SK-N-SH (cell line): ENCODE results near the gene DDX31. TPM values are rescaled to one million over a fixed set of nuclear protein-coding genes. Genes with fewer than 3 reads are reported as not detected.

Experiments used
- CTCF ChIA-PET: fragments of 300-600, 350-600 bp; formaldehyde crosslinking; extraction: SDS; loops from one replicate; lab custom pipeline; 2021; lab: Yijun Ruan, JAX
- POLR2A ChIA-PET: fragments of 350-600 bp; sonication (Branson Sonifier 250); formaldehyde crosslinking; extraction: SDS; loops from one replicate; lab custom pipeline; 2020; ENCODE audit warnings: antibody characterized with exemption, inconsistent platforms; lab: Yijun Ruan, JAX
- DNase-seq: peaks from one replicate; pipeline ENCODE4 v3.0.0; 2012
- H2AFZ ChIP-seq: fragments of 200-600 bp; sonication (generic); 2 replicates; pipeline ENCODE4 v1.8.1; 2016; ENCODE audit warnings: antibody characterized with exemption, mild to moderate bottlenecking, low read depth
- H3F3A ChIP-seq: fragments of 200-600 bp; sonication (generic); replicated peaks from 2 replicates; pipeline ENCODE3; 2016; ENCODE audit warnings: antibody characterized with exemption, mild to moderate bottlenecking; ENCODE audit not compliant: insufficient read depth
- H3K27ac ChIP-seq, 2 experiments: fragments of 200-500 bp in 1 of 2; fragments of 200-600 bp in 1 of 2; sonication (Bioruptor generic) in 1 of 2; sonication (generic), shearing (Covaris generic) in 1 of 2; 2 replicates each; pipeline versions ENCODE4 v1.5.1 to v1.6.1; 2014 to 2016; ENCODE audit warnings: low read depth in 2 of 2, inconsistent platforms in 1 of 2, low read length in 1 of 2, mild to moderate bottlenecking in 1 of 2, mixed read lengths in 1 of 2
- H3K27me3 ChIP-seq: fragments of 200-600 bp; sonication (generic), shearing (Covaris generic); 2 replicates; pipeline ENCODE4 v1.6.1; 2016; ENCODE audit warnings: mixed run types; ENCODE audit not compliant: insufficient read depth
- H3K36me3 ChIP-seq, 2 experiments: fragments of 200-500 bp in 1 of 2; fragments of 200-600 bp in 1 of 2; sonication (Bioruptor generic) in 1 of 2; sonication (generic) in 1 of 2; replicated peaks in 1 of 2; 2 replicates each; pipeline versions ENCODE3 to v1.5.1; 2014 to 2016; ENCODE audit warnings: low read length in 1 of 2, mild to moderate bottlenecking in 1 of 2; ENCODE audit not compliant: insufficient read depth in 2 of 2, control insufficient read depth in 1 of 2
- H3K4me1 ChIP-seq, 2 experiments: fragments of 200-500 bp in 1 of 2; fragments of 200-600 bp in 1 of 2; sonication (Bioruptor generic) in 1 of 2; sonication (generic), shearing (Covaris generic) in 1 of 2; 2 replicates each; pipeline versions ENCODE4 v1.5.1 to v1.6.1; 2014 to 2016; ENCODE audit warnings: low read depth in 1 of 2, low read length in 1 of 2, mixed run types in 1 of 2; ENCODE audit not compliant: insufficient read depth in 2 of 2, control insufficient read depth in 1 of 2
- H3K4me2 ChIP-seq: fragments of 200-600 bp; sonication (generic), shearing (Covaris generic); 2 replicates; pipeline ENCODE4 v1.6.1; 2017; ENCODE audit warnings: mixed run types
- H3K4me3 ChIP-seq, 2 experiments: fragments of 200-500 bp in 1 of 2; fragments of 200-600 bp in 1 of 2; sonication (Bioruptor generic) in 1 of 2; sonication (generic), shearing (Covaris generic) in 1 of 2; 2 replicates each; pipeline versions ENCODE4 v1.5.1 to v1.8.1; 2014 to 2016; ENCODE audit warnings: low read depth in 2 of 2, inconsistent platforms in 1 of 2, low read length in 1 of 2, mild to moderate bottlenecking in 1 of 2, mixed read lengths in 1 of 2, moderate library complexity in 1 of 2
- H3K79me2 ChIP-seq: fragments of 200-600 bp; sonication (generic); 2 replicates; pipeline ENCODE4 v1.8.1; 2017; ENCODE audit warnings: mild to moderate bottlenecking; ENCODE audit not compliant: insufficient read depth
- H3K9ac ChIP-seq: fragments of 200-600 bp; sonication (generic); 2 replicates; pipeline ENCODE4 v1.6.1; 2017; ENCODE audit warnings: mixed run types
- H3K9me2 ChIP-seq: fragments of 200-600 bp; sonication (generic); 2 replicates; pipeline ENCODE4 v1.6.1; 2017; ENCODE audit warnings: mixed run types
- H3K9me3 ChIP-seq: fragments of 200-600 bp; sonication (generic); 2 replicates; pipeline ENCODE4 v1.6.1; 2017; ENCODE audit warnings: mixed run types, mild to moderate bottlenecking, moderate library complexity
- H4K20me1 ChIP-seq: fragments of 200-600 bp; sonication (generic); 2 replicates; pipeline ENCODE4 v1.6.1; 2017; ENCODE audit warnings: mild to moderate bottlenecking, mixed run types; ENCODE audit not compliant: insufficient read depth
- CHD2 ChIP-seq: fragments of 150-350 bp; IDR thresholded peaks from 2 replicates; pipeline ENCODE4 v1.6.1; 2018; ENCODE audit warnings: low read length; ENCODE audit not compliant: partially characterized antibody
- CTCF ChIP-seq: fragments of 200-600 bp; sonication (generic); IDR thresholded peaks from 2 replicates; pipeline ENCODE4 v1.6.1; 2017; ENCODE audit warnings: antibody characterized with exemption, mild to moderate bottlenecking, moderate library complexity
- EP300 ChIP-seq, 2 experiments: IDR thresholded peaks; 2 replicates each; pipeline versions ENCODE4 v1.4.0 to v1.6.1; 2012; ENCODE audit warnings: borderline replicate concordance in 1 of 2, low read depth in 1 of 2, low read length in 1 of 2
- EZH2phosphoT487 ChIP-seq: fragments of 200-600 bp; sonication (generic); IDR thresholded peaks from 2 replicates; pipeline ENCODE4 v1.6.1; 2017; ENCODE audit warnings: low read depth, mixed run types, mild to moderate bottlenecking, antibody characterized with exemption, moderate library complexity, borderline replicate concordance
- GABPA ChIP-seq: IDR thresholded peaks from 2 replicates; pipeline ENCODE4 v1.4.0; 2012; ENCODE audit warnings: low read depth, mild to moderate bottlenecking
- JUND ChIP-seq: IDR thresholded peaks from 2 replicates; pipeline ENCODE4 v1.4.0; 2012
- MXI1 ChIP-seq: IDR thresholded peaks from 2 replicates; pipeline ENCODE4 v1.6.1; 2012; ENCODE audit warnings: mild to moderate bottlenecking, low read depth, low read length, improper control_type of control experiment
- PBX3 ChIP-seq: IDR thresholded peaks from 2 replicates; pipeline ENCODE4; 2012
- POLR2AphosphoS5 ChIP-seq: IDR thresholded peaks from 2 replicates; pipeline ENCODE4 v1.6.1; 2012; ENCODE audit warnings: low read depth, low read length
- RAD21 ChIP-seq: IDR thresholded peaks from 2 replicates; pipeline ENCODE4 v1.6.1; 2012; ENCODE audit warnings: mild to moderate bottlenecking, low read length
- RCOR1 ChIP-seq: fragments of 150-350 bp; IDR thresholded peaks from 2 replicates; pipeline ENCODE4 v1.6.1; 2017; ENCODE audit warnings: antibody characterized with exemption, low read length
- RFX5 ChIP-seq: IDR thresholded peaks from 2 replicates; pipeline ENCODE4 v1.6.1; 2012; ENCODE audit warnings: mild to moderate bottlenecking, improper control_type of control experiment, low read length
- SIN3A ChIP-seq: IDR thresholded peaks from 2 replicates; pipeline ENCODE4 v1.6.1; 2012; ENCODE audit warnings: low read depth, mild to moderate bottlenecking, low read length, moderate library complexity, borderline replicate concordance
- SMC3 ChIP-seq: IDR thresholded peaks from 2 replicates; pipeline ENCODE4 v1.6.1; 2012; ENCODE audit warnings: low read depth, low read length, improper control_type of control experiment
- TAF1 ChIP-seq: IDR thresholded peaks from 2 replicates; pipeline ENCODE4 v1.6.1; 2012; ENCODE audit warnings: low read depth, mild to moderate bottlenecking, low read length, moderate library complexity, borderline replicate concordance
- TEAD4 ChIP-seq: IDR thresholded peaks from 2 replicates; pipeline ENCODE4 v1.4.0; 2012; ENCODE audit warnings: mild to moderate bottlenecking, borderline replicate concordance; ENCODE audit not compliant: insufficient read depth
- WGBS: methylation state at CpG from one replicate; pipeline ENCODE4 v1.1.6; 2017; ENCODE audit warnings: low lambda C conversion rate; 5-methylcytosine and 5-hydroxymethylcytosine counted together
- polyA plus RNA-seq, 3 experiments: library from polyadenylated mRNA; depleted of rRNA; stranded (reverse); fragments of >200 nt; gene quantifications; 2 replicates each; pipeline ENCODE4 v1.2.3, GENCODE V29; 2012
- TF ChIP-seq, protein P1 (sequence below): IDR thresholded peaks from 2 replicates; pipeline ENCODE4 v1.4.0; 2012; ENCODE audit warnings: low read depth
- TF ChIP-seq, protein P2 (sequence below): IDR thresholded peaks from 2 replicates; pipeline ENCODE4 v1.4.0; 2012; ENCODE audit warnings: low read depth, borderline replicate concordance

Gene DDX31
- polyA plus RNA-seq, 1 of the 3 experiments (the other 2 are of a cell fraction) = 13.9 TPM

DNA sequence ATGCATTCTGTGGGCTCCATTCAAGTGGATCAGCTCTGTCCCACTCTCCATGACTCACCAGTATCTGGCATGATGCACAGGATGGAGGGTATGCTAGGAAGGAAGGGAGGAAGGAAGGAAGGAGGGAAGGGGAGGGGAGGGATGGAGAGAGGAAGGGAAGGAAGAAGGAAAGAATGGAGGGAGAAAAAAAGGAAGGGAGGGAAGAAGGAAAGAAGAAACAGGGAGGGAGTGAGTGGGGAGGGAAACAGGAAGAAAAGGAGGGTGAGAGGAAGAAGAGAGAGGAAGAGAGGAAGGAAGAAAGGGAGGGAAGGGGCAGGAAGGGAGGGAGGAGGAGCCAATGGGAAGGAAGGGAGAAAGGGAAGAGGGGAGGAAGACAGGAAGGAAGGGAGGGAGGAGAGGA, 92.7 kb downstream of the DDX31 start:
- peaks cover 3 to 4% of the 10 kb centered on the region in 2 experiments; a peak in 1 of 4 replicates for H3K4me1 ChIP-seq
- H3K36me3 ChIP-seq = no peaks in the 10 kb centered on the region
- H3K9me3 ChIP-seq = no peaks in the 10 kb centered on the region
- no peaks in the 10 kb centered on the region for H3K9me2 ChIP-seq
- peaks cover 9% of the 10 kb centered on the region; the same call in 1 of the 2 replicates for H4K20me1 ChIP-seq
- POLR2A ChIA-PET = interaction anchor here (0.6 kb wide), 1 partner anchor 203 kb away, joined by 4 read pairs; no protein-coding TSS in a partner anchor
- peaks cover 51% of the 10 kb centered on the region for H3K27me3 ChIP-seq
- H3K79me2 ChIP-seq = no peaks in the 10 kb centered on the region
- no peak overlapping the region for H3K9ac ChIP-seq
- TF ChIP-seq TEAD4 (no peak), SMC3 (no peak), POLR2AphosphoS5 (no peak), PBX3 (no peak), EP300 (IDR thresholded peaks at IDR 0.05; ENCODE audit: borderline replicate concordance in 1 of 2, low read depth in 1 of 2, low read length in 1 of 2) (no peak), EZH2phosphoT487 (no peak)
- TF ChIP-seq, protein P1, sequence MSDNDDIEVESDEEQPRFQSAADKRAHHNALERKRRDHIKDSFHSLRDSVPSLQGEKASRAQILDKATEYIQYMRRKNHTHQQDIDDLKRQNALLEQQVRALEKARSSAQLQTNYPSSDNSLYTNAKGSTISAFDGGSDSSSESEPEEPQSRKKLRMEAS = no peak
- TF ChIP-seq, protein P2, sequence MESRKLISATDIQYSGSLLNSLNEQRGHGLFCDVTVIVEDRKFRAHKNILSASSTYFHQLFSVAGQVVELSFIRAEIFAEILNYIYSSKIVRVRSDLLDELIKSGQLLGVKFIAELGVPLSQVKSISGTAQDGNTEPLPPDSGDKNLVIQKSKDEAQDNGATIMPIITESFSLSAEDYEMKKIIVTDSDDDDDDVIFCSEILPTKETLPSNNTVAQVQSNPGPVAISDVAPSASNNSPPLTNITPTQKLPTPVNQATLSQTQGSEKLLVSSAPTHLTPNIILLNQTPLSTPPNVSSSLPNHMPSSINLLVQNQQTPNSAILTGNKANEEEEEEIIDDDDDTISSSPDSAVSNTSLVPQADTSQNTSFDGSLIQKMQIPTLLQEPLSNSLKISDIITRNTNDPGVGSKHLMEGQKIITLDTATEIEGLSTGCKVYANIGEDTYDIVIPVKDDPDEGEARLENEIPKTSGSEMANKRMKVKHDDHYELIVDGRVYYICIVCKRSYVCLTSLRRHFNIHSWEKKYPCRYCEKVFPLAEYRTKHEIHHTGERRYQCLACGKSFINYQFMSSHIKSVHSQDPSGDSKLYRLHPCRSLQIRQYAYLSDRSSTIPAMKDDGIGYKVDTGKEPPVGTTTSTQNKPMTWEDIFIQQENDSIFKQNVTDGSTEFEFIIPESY = no peak
- TF ChIP-seq, all 33 proteins: peak for 0
- no peak for DNase-seq
- no peak overlapping the region for H3K4me2 ChIP-seq
- CTCF ChIA-PET = interaction anchor here (1.6 to 3.2 kb wide), 3 partner anchors 10 to 222 kb away, joined by 4 to 42 read pairs (median 20); no protein-coding TSS in a partner anchor
- no peak overlapping the region for H2AFZ ChIP-seq
- no peaks in the 10 kb centered on the region for H3F3A ChIP-seq
- H3K27ac ChIP-seq = no peak overlapping the region
- H3K4me3 ChIP-seq = no peak overlapping the region

DNA sequence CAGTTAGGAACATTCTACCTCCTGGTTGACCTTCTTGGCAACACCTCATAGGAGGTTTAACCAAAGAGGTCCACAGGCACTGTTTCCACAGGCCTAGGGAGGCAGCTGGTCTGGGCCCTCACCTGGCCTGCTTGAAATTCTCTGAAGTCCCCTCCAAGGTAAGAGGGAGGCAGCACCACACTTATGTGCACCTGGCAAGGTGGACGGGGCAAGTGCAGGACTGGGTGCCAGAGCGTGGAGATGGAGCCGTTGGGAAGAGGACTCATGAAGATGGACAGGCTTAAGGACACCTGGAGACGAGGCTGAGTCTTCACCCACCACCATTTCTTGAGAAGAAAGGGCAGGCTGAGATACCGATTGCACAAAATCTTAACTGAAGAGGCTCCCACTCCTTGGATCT, 94.0 kb downstream of the DDX31 start:
- no peaks in the 10 kb centered on the region for H3K9me3 ChIP-seq
- 31% methylated on average over 5 of the region's 5 CpGs for WGBS

More for the DNA sequence above, 94.0 kb downstream of the DDX31 start:
- Histone ChIP-seq H3K4me1 (no peaks in the 10 kb centered on the region; a peak in 1 of 4 replicates), H3F3A (no peaks in the 10 kb centered on the region), H3K27ac (no peak overlapping the region), H3K27me3 (peaks cover 40% of the 10 kb centered on the region), H3K79me2 (no peaks in the 10 kb centered on the region), H2AFZ (no peak overlapping the region), H3K4me3 (no peak overlapping the region), H3K9me2 (no peaks in the 10 kb centered on the region), H3K36me3 (no peaks in the 10 kb centered on the region), H4K20me1 (peaks cover 1% of the 10 kb centered on the region; the same call in 1 of the 2 replicates), H3K4me2 (no peak overlapping the region), H3K9ac (no peak overlapping the region)
- no peak for DNase-seq
- CTCF ChIA-PET = interaction anchor here (0.7 to 3.2 kb wide), 31 partner anchors 8 to 332 kb away, joined by 3 to 42 read pairs (median 5); no protein-coding TSS in a partner anchor
- no peak for TF ChIP-seq RAD21
- no peak for TF ChIP-seq RFX5
- no peak for TF ChIP-seq GABPA
- TF ChIP-seq TAF1 = no peak
- TF ChIP-seq CHD2 = no peak
- TF ChIP-seq EZH2phosphoT487 = no peak
- TF ChIP-seq RCOR1 = no peak
- no peak for TF ChIP-seq MXI1
- no peak for TF ChIP-seq CTCF
- TF ChIP-seq JUND = no peak
- no peak for TF ChIP-seq SIN3A
- POLR2A ChIA-PET = no interaction called here
